Activated naive CD8-positive, alpha-beta T cell treated with anti-CD3 and anti-CD28 coated beads, Interleukin-2, amount 10 ng/mL, durations not matched to agents 7 days and 5 days (primary cell): ENCODE data around the gene LPIN1. TPM values are rescaled to one million over a fixed set of nuclear protein-coding genes. Genes with fewer than 3 reads are reported as not detected.

Experiments
- ATAC-seq: fragments of 150-1000 bp; cut with Tn5 transposase; one replicate; pipeline ENCODE4 v1.10.0; 2021; ENCODE audit warnings: low read depth, moderate library complexity
- POLR2A ChIA-PET: fragments of 350-600 bp; sonication (Branson Sonifier 250); formaldehyde crosslinking; loops from one replicate; lab custom pipeline; 2021; ENCODE audit warnings: antibody characterized with exemption; lab: Charles Lee
- DNase-seq: peaks from one replicate; pipeline ENCODE4 v3.0.0; 2021
- H3K27ac Mint-ChIP-seq: one replicate; pipeline ENCODE4 v1.8.0; 2022; ENCODE audit warnings: mild to moderate bottlenecking, mixed read lengths
- H3K27me3 Mint-ChIP-seq: one replicate; pipeline ENCODE4 v1.8.0; 2022; ENCODE audit warnings: mild to moderate bottlenecking, moderate library complexity, mixed read lengths
- H3K36me3 Mint-ChIP-seq: one replicate; pipeline ENCODE4 v1.8.0; 2021; ENCODE audit warnings: mild to moderate bottlenecking, mixed read lengths
- H3K4me1 Mint-ChIP-seq: one replicate; pipeline ENCODE4 v1.8.0; 2021; ENCODE audit warnings: mixed read lengths
- H3K4me3 Mint-ChIP-seq: one replicate; pipeline ENCODE4 v1.8.0; 2022; ENCODE audit warnings: mild to moderate bottlenecking, moderate library complexity, mixed read lengths
- H3K9me3 Mint-ChIP-seq: one replicate; pipeline ENCODE4 v1.8.0; 2021; ENCODE audit warnings: mixed read lengths
- total RNA-seq, 2 experiments: library from RNA; stranded (reverse); gene quantifications; one replicate each; pipeline ENCODE4 v1.2.3, GENCODE V29; 2021

LPIN1 gene, protein sequence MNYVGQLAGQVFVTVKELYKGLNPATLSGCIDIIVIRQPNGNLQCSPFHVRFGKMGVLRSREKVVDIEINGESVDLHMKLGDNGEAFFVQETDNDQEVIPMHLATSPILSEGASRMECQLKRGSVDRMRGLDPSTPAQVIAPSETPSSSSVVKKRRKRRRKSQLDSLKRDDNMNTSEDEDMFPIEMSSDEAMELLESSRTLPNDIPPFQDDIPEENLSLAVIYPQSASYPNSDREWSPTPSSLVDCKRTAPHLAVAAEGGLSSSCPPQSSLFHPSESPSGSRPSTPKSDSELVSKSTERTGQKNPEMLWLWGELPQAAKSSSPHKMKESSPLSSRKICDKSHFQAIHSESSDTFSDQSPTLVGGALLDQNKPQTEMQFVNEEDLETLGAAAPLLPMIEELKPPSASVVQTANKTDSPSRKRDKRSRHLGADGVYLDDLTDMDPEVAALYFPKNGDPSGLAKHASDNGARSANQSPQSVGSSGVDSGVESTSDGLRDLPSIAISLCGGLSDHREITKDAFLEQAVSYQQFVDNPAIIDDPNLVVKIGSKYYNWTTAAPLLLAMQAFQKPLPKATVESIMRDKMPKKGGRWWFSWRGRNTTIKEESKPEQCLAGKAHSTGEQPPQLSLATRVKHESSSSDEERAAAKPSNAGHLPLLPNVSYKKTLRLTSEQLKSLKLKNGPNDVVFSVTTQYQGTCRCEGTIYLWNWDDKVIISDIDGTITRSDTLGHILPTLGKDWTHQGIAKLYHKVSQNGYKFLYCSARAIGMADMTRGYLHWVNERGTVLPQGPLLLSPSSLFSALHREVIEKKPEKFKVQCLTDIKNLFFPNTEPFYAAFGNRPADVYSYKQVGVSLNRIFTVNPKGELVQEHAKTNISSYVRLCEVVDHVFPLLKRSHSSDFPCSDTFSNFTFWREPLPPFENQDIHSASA
- 10 to 100 TPM; 70.9 to 71.7 TPM for total RNA-seq

DNA sequence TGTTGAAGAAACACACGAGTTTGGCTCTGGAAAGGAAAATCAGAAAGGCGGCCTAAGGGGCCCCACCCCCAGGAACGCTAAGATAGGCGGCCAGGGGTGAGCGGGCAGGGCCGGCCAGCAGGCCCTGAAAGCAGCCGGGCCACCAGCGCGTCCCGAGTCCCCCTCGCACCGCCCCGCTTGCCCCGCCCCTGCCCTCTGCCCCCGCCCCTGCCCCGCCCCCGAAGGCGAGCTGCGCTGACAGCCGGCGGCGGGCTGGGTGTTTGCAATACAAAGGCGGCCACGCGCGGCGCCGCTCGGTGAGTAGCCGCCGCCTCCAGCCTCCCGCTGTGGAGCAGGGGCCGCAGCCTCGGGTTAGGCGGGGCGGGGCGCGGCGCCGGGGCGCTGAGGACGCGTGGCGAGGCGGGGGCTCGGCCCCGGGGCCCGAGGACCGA lies at the start of gene LPIN1:
TSS of gene LPIN1 (plus strand) at position 257 of the 431 bp plus-strand sequence. CDS start 18,910 bp downstream, outside the sequence.
- Mint-ChIP-seq H3K36me3 (peaks cover 5% of the 10 kb centered on the region), H3K27me3 (no peaks in the 10 kb centered on the region), H3K27ac (peak within 1 kb of the TSS; percentile 79), H3K9me3 (no peaks in the 10 kb centered on the region), H3K4me1 (peaks cover 63% of the 10 kb centered on the region), H3K4me3 (peak within 1 kb of the TSS; percentile 96)
- peak; percentile 76 for ATAC-seq
- DNase-seq, result peak; percentile 91
- POLR2A ChIA-PET, result interaction anchor here (1.1 to 2.6 kb wide), 5 partner anchors 11 to 51 kb away, joined by 3 to 10 read pairs (median 6); no protein-coding TSS in a partner anchor

DNA sequence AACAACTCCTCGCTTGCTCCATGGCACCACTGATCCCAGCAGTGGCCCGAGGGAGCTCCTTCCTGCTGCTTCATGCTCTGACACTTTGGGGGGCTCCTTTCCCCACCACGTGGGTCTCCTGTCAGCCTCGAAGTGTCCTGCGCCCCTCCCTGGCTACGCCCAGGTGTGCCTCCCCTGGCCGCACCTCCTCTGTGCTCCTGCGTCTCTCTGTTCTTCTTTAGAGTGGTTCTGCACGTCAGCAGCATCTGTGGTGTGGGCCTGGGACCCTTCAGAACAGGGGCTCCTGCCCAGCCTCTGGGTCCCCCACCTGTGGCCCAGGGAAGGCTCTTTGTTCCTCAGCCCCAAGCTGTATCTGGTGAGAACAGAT lies 49.7 kb upstream of the LPIN1 start:
- DNase-seq (no peak), ATAC-seq (no peak)
- Mint-ChIP-seq H3K36me3 (no peaks in the 10 kb centered on the region), H3K4me1 (peaks cover 3% of the 10 kb centered on the region), H3K4me3 (no peak overlapping the region), H3K27me3 (peaks cover 9% of the 10 kb centered on the region), H3K9me3 (no peaks in the 10 kb centered on the region), H3K27ac (no peak overlapping the region)
- POLR2A ChIA-PET, result interaction anchor here (1.4 kb wide), 1 partner anchor 49 kb away, joined by 6 read pairs; the partner anchor contains the start of gene LPIN1

DNA sequence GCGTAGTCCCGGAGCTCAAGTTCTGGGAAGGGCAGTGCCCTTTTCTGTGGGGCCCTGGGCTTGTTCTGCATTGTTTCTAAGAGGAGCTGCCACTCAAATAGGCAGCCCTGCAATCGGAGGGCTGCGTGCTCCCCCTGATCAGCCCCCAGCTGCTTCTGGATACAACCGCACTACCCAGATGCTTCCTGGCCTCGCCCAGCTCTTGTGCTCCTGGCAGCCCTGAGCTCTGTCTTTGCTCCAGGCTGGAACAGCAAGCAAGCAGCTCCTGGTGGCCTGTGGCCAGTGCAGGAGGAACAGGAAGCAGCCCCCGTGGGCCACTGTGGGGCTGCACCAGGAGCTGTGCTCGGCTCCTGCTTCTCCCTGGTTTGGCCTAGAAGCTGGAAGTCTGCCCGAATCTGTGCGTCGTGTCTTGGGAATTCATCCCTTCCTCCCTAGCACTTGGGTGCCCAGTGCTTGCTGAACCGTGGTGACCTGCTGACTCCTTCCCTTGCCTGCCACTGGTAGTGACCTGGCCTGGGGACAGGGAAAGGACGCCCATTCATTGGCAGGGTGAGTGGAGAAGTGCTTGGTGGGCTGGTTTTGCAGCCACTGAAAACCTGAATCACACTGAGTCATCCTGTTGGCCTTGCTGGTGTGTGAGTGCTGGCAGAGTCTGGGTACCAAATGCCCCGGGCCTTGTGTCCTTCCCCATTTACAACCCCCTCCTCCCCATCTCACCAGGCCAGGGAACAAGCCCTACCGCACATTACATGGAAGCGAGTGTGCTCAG lies 49.1 kb upstream of the LPIN1 start:
- Mint-ChIP-seq H3K27ac (no peak overlapping the region), H3K4me3 (no peak overlapping the region), H3K27me3 (peaks cover 9% of the 10 kb centered on the region), H3K36me3 (no peaks in the 10 kb centered on the region), H3K4me1 (peaks cover 3% of the 10 kb centered on the region), H3K9me3 (no peaks in the 10 kb centered on the region)
- ATAC-seq (no peak), DNase-seq (no peak)
- POLR2A ChIA-PET, result no interaction called here

DNA sequence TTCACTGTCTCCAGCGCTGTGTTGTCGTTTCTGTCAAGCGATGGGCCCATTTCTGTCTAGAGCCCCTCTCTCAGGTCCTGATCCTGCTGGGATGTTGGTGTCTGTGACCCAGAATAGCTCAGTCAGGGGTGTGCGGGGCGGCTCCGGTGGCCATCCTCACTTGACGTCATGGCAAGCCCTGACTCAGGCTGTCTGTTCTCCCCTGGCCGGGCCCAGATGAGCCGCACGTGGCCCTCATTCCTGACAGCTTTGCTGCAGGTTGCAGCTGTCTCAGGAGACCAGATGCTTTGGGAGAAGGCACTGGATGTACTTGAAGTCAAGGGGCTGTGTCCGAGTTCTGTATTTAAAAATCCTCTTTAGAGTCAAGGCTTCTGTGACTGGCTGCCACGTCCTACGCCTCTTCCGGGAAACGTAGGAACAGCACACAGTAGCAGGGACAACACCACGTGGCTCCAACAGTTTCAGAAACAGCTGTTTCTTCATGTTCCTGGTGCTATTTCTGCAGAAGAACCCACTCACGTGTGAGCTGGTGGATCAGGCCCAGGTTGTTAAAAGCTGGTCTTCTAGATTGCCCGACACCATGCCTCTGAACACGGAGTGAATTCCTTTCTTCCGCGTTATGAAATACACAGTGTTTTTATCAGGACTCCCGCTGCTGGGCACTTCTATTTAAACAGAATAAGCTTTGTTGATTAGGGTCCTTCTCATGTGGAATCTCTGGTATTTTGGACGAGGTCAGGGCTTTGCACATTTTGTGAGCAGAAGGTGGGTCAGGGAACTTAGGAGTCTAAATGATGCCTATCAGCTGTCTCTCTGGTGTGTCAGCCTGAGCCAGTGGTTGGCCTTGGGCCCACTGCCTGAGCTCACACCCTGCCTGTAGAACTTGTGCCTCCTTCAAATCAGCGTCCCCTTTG lies 48.2 kb upstream of the LPIN1 start:
- Mint-ChIP-seq H3K9me3 (no peaks in the 10 kb centered on the region), H3K36me3 (no peaks in the 10 kb centered on the region), H3K27me3 (peaks cover 9% of the 10 kb centered on the region), H3K4me1 (no peaks in the 10 kb centered on the region), H3K4me3 (no peak overlapping the region), H3K27ac (no peak overlapping the region)
- POLR2A ChIA-PET, result no interaction called here
- ATAC-seq (no peak), DNase-seq (no peak)

DNA sequence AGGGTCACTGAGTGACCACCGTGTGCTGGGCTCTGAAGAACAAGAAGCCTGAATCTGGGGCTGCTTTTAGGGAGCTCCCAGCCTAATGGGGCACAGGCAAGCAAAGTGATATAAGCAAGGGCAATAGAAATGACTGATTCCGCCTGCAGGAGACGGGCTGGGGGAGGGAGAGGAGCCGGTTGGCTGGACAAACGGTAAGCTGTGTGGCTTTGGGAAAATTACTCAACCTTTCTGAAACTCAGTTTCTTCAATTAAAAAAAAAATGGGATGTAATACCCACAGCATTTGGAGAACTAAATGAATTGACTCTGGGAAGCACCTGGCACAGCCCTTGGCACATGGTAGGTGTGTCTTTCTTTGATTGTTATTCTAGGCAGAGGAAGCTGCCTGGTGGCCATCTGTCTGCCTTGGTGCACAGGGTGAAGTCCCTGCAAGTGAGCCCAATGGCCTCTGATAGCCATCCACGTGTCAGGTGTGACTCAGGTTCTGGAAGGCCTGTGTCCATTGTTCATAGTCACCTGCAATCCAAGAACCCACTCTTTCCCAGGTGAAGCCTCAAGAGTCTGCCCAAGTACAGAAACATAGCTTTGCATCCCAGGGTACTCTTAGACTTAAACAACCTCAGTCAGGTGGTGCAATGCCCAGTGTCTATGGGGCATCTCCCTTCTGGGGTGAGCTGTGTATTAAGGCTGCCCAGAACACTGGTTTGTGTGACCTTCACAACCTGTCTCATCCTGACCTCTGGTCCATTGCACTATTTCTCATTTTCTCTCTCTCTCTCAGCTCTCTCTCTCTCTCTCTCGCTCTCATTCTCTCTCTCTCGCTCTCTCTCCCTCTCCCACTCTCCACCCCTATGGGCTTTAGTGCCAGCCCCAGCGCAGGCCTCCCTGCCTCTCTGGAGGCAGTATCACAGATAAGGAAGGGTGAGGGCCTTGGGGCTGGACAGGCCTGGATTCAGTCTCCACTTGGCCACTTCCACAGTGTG lies 46.5 kb upstream of the LPIN1 start:
- Mint-ChIP-seq H3K27ac (no peak overlapping the region), H3K9me3 (no peaks in the 10 kb centered on the region), H3K4me1 (no peaks in the 10 kb centered on the region), H3K36me3 (no peaks in the 10 kb centered on the region), H3K4me3 (no peak overlapping the region), H3K27me3 (peaks cover 9% of the 10 kb centered on the region)
- POLR2A ChIA-PET, result no interaction called here
- no peak for DNase-seq
- ATAC-seq, result no peak

DNA sequence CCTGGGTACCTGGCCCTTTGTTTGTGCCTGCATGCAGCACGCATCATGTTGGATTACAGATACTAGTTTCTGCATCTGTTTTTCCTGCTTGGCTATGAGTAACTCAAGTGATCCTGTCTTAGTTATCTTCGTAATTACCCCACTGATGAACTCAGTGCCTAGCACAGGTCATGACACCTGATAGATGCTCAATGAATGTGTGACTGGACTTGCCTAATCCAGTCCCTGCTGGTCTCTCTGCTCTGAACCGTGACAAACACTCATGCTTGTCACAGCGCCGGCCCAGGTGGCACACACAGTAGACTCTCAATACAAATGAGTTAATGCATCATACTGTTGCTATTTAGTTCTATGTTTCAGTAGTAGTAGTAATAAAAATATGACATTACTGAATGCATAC lies 45.2 kb upstream of the LPIN1 start:
- Mint-ChIP-seq H3K4me1 (peaks cover 4% of the 10 kb centered on the region), H3K27me3 (peaks cover 9% of the 10 kb centered on the region), H3K36me3 (no peaks in the 10 kb centered on the region), H3K27ac (no peak overlapping the region), H3K4me3 (no peak overlapping the region), H3K9me3 (peaks cover 2% of the 10 kb centered on the region)
- POLR2A ChIA-PET, result no interaction called here
- no peak for ATAC-seq
- DNase-seq, result no peak

DNA sequence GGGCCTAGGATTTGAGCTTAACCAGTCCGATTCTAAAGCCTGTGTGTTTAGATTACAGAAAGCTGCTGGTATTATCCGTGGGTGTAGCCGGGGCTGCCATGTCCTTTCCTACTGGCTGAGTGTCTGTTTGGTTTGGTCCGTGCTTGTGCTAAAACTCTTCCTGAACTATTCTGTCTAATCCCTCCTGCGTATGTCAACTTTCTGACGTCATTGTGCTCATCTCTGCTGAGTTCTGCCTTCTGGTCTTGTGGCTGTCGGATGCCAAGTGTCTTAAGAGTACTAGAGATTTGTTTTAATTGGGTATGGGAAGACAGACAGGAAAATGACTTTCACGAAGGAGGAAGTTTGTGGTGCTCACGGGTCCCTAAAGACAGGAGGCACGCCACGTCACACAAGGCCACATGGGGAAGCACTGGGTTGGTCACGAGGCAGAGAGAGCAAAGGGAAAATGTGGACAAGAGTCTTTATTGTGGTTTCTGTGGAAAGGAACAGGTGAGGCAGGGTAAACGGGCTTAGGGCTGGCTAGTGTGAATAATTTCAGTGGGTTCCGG lies 44.6 kb upstream of the LPIN1 start:
- ATAC-seq (peak; percentile 27), DNase-seq (no peak)
- H3K36me3 Mint-ChIP-seq, result no peaks in the 10 kb centered on the region
- H3K4me1 Mint-ChIP-seq, result peaks cover 4% of the 10 kb centered on the region
- peaks cover 9% of the 10 kb centered on the region for H3K27me3 Mint-ChIP-seq
- H3K4me3 Mint-ChIP-seq, result no peak overlapping the region
- peaks cover 4% of the 10 kb centered on the region for H3K9me3 Mint-ChIP-seq
- POLR2A ChIA-PET, result no interaction called here
- no peak overlapping the region for H3K27ac Mint-ChIP-seq

DNA sequence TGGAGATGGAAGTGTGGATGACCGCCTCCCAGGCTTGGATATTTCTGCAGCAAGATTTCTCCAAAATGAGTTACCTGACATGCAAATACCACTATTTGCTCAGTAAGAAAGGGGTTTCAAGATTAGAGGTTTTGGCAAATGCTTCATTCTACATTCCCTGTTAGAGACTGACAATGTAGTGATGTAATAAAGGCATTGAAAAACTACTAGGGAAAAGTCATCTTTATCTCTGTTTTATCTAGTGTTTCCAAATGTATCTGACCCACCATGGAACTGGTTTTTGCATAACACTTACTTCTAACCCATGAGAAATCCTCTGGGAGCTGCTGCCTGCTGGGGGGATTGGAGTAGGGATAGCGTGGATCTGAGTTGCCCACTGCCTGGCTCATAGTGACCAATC lies 43.5 kb upstream of the LPIN1 start:
- peaks cover 4% of the 10 kb centered on the region for H3K9me3 Mint-ChIP-seq

DNA sequence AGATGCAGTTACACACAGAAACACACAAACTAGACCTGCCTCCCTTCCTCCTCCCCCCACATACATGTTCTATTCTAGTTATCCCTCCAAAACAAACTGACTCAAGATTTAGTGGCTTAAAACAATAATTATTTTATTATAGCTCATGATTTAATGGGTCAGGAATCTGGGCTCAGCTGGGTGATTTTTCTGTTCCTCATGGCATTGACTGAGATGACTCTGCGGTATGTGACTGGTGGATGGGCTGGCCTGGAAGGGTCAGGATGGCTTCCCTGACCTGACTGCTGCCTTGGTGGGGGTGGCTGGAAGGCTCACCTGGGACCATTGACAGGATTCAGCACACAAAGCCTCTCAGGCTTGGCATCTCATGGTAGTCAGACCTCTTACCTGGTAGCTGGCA lies 42.7 kb upstream of the LPIN1 start:
- Mint-ChIP-seq H3K4me3 (no peak overlapping the region), H3K36me3 (no peaks in the 10 kb centered on the region), H3K4me1 (peaks cover 4% of the 10 kb centered on the region), H3K9me3 (peaks cover 4% of the 10 kb centered on the region), H3K27ac (no peak overlapping the region), H3K27me3 (peaks cover 12% of the 10 kb centered on the region)
- POLR2A ChIA-PET, result no interaction called here
- no peak for DNase-seq
- ATAC-seq, result no peak

More for the DNA sequence above, 43.5 kb upstream of the LPIN1 start:
- ATAC-seq, result no peak
- Mint-ChIP-seq H3K27me3 (peaks cover 12% of the 10 kb centered on the region), H3K27ac (no peak overlapping the region), H3K4me3 (no peak overlapping the region), H3K36me3 (no peaks in the 10 kb centered on the region), H3K4me1 (peaks cover 4% of the 10 kb centered on the region)
- DNase-seq, result no peak
- POLR2A ChIA-PET, result no interaction called here

DNA sequence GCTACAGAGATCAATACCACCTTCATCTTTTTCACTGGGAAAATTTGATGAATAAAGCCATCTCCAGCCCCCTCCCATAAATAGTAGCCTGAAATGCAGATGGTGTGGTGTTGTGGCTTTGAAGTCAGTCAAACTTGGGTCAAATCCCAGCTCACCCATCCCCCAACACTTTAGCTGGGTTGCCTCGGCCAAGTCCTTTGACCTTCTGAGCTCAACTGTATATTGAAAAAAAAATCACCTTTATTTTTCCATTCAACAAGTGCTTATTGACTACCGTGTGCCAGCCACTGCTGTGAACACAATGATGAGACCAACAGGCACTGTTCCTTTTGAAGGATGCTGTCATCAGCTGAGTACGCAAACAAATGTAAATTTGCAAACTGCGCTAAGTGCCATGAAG lies 41.4 kb upstream of the LPIN1 start:
- Mint-ChIP-seq H3K27me3 (peaks cover 9% of the 10 kb centered on the region), H3K9me3 (peaks cover 4% of the 10 kb centered on the region), H3K27ac (no peak overlapping the region), H3K4me1 (peaks cover 4% of the 10 kb centered on the region), H3K4me3 (no peak overlapping the region), H3K36me3 (no peaks in the 10 kb centered on the region)
- no peak for DNase-seq
- ATAC-seq, result no peak
- POLR2A ChIA-PET, result no interaction called here

DNA sequence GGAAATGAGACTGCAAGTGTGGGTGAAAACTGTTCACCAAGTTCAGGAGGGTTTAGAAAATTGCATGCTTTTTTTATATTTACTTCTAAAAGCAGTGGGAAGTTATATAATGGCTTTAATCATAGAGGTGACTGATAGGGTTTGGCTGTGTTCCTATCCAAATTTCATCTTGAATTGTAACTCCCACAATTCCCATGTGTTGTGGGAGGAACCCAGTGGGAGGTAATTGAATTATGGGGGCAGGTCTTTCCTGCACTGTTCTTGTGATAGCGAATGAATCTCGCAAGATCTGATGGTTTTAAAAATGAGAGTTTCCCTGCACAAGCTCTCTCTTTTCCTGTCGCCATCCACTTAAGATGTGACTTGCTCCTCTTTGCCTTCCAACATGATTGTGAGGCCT lies 40.7 kb upstream of the LPIN1 start:
- Mint-ChIP-seq H3K36me3 (no peaks in the 10 kb centered on the region), H3K9me3 (peaks cover 4% of the 10 kb centered on the region), H3K27ac (no peak overlapping the region), H3K4me1 (peaks cover 4% of the 10 kb centered on the region), H3K27me3 (peaks cover 9% of the 10 kb centered on the region), H3K4me3 (no peak overlapping the region)
- POLR2A ChIA-PET, result no interaction called here
- DNase-seq (no peak), ATAC-seq (no peak)
